Endothelial cell of umbilical vein (primary cell): ENCODE results near the gene DENND5B. TPM values are rescaled to one million over a fixed set of nuclear protein-coding genes. Genes with fewer than 3 reads are reported as not detected.

Source experiments
- BruUV-seq: library from RNA; stranded (reverse); fragments of 400-500 nt; replicated peaks from 2 replicates; lab custom pipeline; 2021; lab: Mats Ljungman, UMichigan
- CTCF ChIA-PET: fragments of 300-600, 350-600 bp; sonication (Branson Sonifier 250); formaldehyde crosslinking; loops from one replicate; lab custom pipeline; 2021; ENCODE audit warnings: antibody characterized with exemption, inconsistent platforms; lab: Charles Lee
- POLR2A ChIA-PET: fragments of 300-600, 350-600 bp; sonication (Branson Sonifier 250); formaldehyde crosslinking; loops from one replicate; lab custom pipeline; 2021; ENCODE audit warnings: antibody characterized with exemption, inconsistent platforms; lab: Charles Lee
- DNase-seq: peaks from one replicate; pipeline ENCODE4 v3.0.0-alpha.2; 2011; ENCODE audit warnings: low read depth, low spot score
- FAIRE-seq: peaks from 2 replicates; lab custom pipeline; 2011; peaks lifted over from hg19 to GRCh38; lab: Jason Lieb, UNC
- H2AFZ ChIP-seq: 2 replicates; pipeline ENCODE4 v1.6.0; 2012; ENCODE audit warnings: low read depth, low read length, control low read depth, inconsistent platforms
- H3K27ac ChIP-seq: 2 replicates; pipeline ENCODE4 v1.5.1; 2011; ENCODE audit warnings: low read depth, mild to moderate bottlenecking, control low read depth, low read length, moderate library complexity; ENCODE audit not compliant: insufficient read depth
- H3K27me3 ChIP-seq, 2 experiments: 2 replicates each; pipeline versions ENCODE4 v1.6.0 to v1.6.1; 2011; ENCODE audit warnings: low read length in 2 of 2, mixed read lengths in 1 of 2; ENCODE audit not compliant: control insufficient read depth in 2 of 2, insufficient read depth in 2 of 2
- H3K36me3 ChIP-seq, 2 experiments: 2 replicates in 1 of 2; 3 replicates in 1 of 2; pipeline ENCODE4 v1.5.1; 2011; ENCODE audit warnings: low read length in 2 of 2, mild to moderate bottlenecking in 1 of 2, moderate library complexity in 1 of 2; ENCODE audit not compliant: control insufficient read depth in 2 of 2, insufficient read depth in 2 of 2; ENCODE audit errors: extremely low read depth in 1 of 2
- H3K4me1 ChIP-seq: 3 replicates; pipeline ENCODE4 v1.5.1; 2011; ENCODE audit warnings: mild to moderate bottlenecking, low read length; ENCODE audit not compliant: control insufficient read depth, insufficient read depth; ENCODE audit errors: extremely low read depth
- H3K4me2 ChIP-seq: 2 replicates; pipeline ENCODE4 v1.6.1; 2011; ENCODE audit warnings: low read length, control low read depth, mixed read lengths; ENCODE audit not compliant: insufficient read depth
- H3K4me3 ChIP-seq, 3 experiments: fragments of 200-600 bp in 1 of 3; sonication (generic), shearing (Covaris generic) in 1 of 3; replicated peaks in 1 of 3; 2 replicates each; pipeline ENCODE4 v1.5.1; 2011 to 2016; ENCODE audit warnings: control low read depth in 3 of 3, low read length in 3 of 3, mild to moderate bottlenecking in 2 of 3, inconsistent platforms in 1 of 3, low read depth in 1 of 3, moderate library complexity in 1 of 3; ENCODE audit not compliant: insufficient read depth in 1 of 3
- H3K79me2 ChIP-seq: 2 replicates; pipeline ENCODE4 v1.6.0; 2012; ENCODE audit warnings: low read length, inconsistent platforms; ENCODE audit not compliant: control insufficient read depth, insufficient read depth
- H3K9ac ChIP-seq: replicated peaks from 2 replicates; pipeline ENCODE3; 2011; ENCODE audit warnings: low read length, control low read depth; ENCODE audit not compliant: insufficient read depth; ENCODE audit errors: extremely low read depth
- H3K9me1 ChIP-seq: replicated peaks from 3 replicates; pipeline ENCODE4 v1.6.0; 2011; ENCODE audit warnings: mild to moderate bottlenecking, low read length; ENCODE audit not compliant: control insufficient read depth, insufficient read depth; ENCODE audit errors: extremely low read depth
- H3K9me3 ChIP-seq: replicated peaks from 2 replicates; pipeline ENCODE4 v1.5.1; 2012; ENCODE audit warnings: low read length, inconsistent platforms; ENCODE audit not compliant: control insufficient read depth, insufficient read depth
- H4K20me1 ChIP-seq: replicated peaks from 2 replicates; pipeline ENCODE3; 2011; ENCODE audit warnings: mild to moderate bottlenecking, low read length; ENCODE audit not compliant: control insufficient read depth, insufficient read depth; ENCODE audit errors: extremely low read depth
- CTCF ChIP-seq, 2 donors: IDR thresholded peaks; 1 replicate in 1 of 2; 2 replicates in 1 of 2; pipeline ENCODE4 v1.5.1; 2011; ENCODE audit warnings: low read length in 2 of 2, mild to moderate bottlenecking in 2 of 2, moderate library complexity in 2 of 2, control low read depth in 1 of 2, inconsistent platforms in 1 of 2, low read depth in 1 of 2; ENCODE audit not compliant: insufficient read depth in 1 of 2; ENCODE audit errors: extremely low read depth in 1 of 2
- EZH2 ChIP-seq: IDR thresholded peaks from 2 replicates; pipeline ENCODE4 v1.6.1; 2012; ENCODE audit warnings: borderline replicate concordance, low read depth, mild to moderate bottlenecking, moderate library complexity, low read length, inconsistent platforms; ENCODE audit not compliant: severe bottlenecking
- FOS ChIP-seq: IDR thresholded peaks from 2 replicates; pipeline ENCODE4 v1.6.1; 2011; ENCODE audit warnings: mild to moderate bottlenecking, low read length, moderate library complexity, borderline replicate concordance; ENCODE audit not compliant: insufficient read depth
- GATA2 ChIP-seq: IDR thresholded peaks from 2 replicates; pipeline ENCODE4 v1.7.0; 2011; ENCODE audit warnings: low read depth, mild to moderate bottlenecking, moderate library complexity, mixed read lengths, low read length; ENCODE audit not compliant: insufficient read length, insufficient read depth
- JUN ChIP-seq: IDR thresholded peaks from 2 replicates; pipeline ENCODE4 v1.6.1; 2011; ENCODE audit warnings: borderline replicate concordance, low read depth; ENCODE audit not compliant: insufficient read length, insufficient read depth
- MAX ChIP-seq: IDR thresholded peaks from 2 replicates; pipeline ENCODE4 v1.6.1; 2011; ENCODE audit not compliant: insufficient read depth, insufficient read length
- MYC ChIP-seq: IDR thresholded peaks from one replicate; pipeline ENCODE4 v1.6.1; 2011; ENCODE audit warnings: mild to moderate bottlenecking, low read depth, low read length
- POLR2A ChIP-seq: IDR thresholded peaks from 2 replicates; pipeline ENCODE4 v1.6.1; 2012; ENCODE audit warnings: low read depth, mild to moderate bottlenecking, control low read depth, low read length
- POLR2AphosphoS5 ChIP-seq: IDR thresholded peaks from 2 replicates; pipeline ENCODE4 v1.6.1; 2012; ENCODE audit warnings: low read depth, mild to moderate bottlenecking, control low read depth, low read length, moderate library complexity; ENCODE audit not compliant: insufficient read depth
- dilution Hi-C: fragments of 300-500 bp; cut with MboI; formaldehyde crosslinking; loops from one replicate; pipeline ENCODE4 v1.15.0; 2019; ENCODE audit warnings: low sequenced_read_pairs; ENCODE audit not compliant: extremely low pct_ligation_motif_present
- intact Hi-C: fragments of 100-400 bp; cut with micrococcal nuclease; formaldehyde crosslinking; loops from one replicate; pipeline ENCODE4 v1.10.0; 2022
- polyA plus RNA-seq, 4 experiments: library from polyadenylated mRNA; depleted of rRNA in 3 of 4; stranded (reverse) in 3 of 4; unstranded in 1 of 4; fragments of >200 nt; gene quantifications; 2 replicates each; pipeline versions ENCODE4 v1.2.1 to v1.2.3, GENCODE V29; 2011 to 2012; ENCODE audit warnings: missing spikeins in 1 of 4
- total RNA-seq: library from RNA; stranded (reverse); gene quantifications from 2 replicates; pipeline ENCODE4 v1.2.3, GENCODE V29; 2021

The DENND5B gene
- total and polyA plus RNA-seq, 2 donors (not counting 3 experiments of a cell fraction or from before 2014, with no cell fraction given) = 10.3 to 18.3 TPM

- dilution Hi-C loops = no loop called here
- no peak for FAIRE-seq
- no peak for TF ChIP-seq MAX
- TF ChIP-seq MYC = no peak
- TF ChIP-seq EZH2 = no peak
- TF ChIP-seq FOS = no peak
- TF ChIP-seq GATA2 = no peak
- TF ChIP-seq POLR2A = no peak
- TF ChIP-seq POLR2AphosphoS5 = no peak
- no peak for TF ChIP-seq CTCF (IDR thresholded peaks at IDR 0.05; ENCODE audit: extremely low read depth in 1 of 2, insufficient read depth in 1 of 2, low read depth in 1 of 2, low read length in 2 of 2)
- no peak for TF ChIP-seq JUN
- H3K9me3 ChIP-seq = no peaks in the 10 kb centered on the region
- no TSS peak for BruUV-seq
- no peak overlapping the region for H3K9ac ChIP-seq
- no peaks in the 10 kb centered on the region for H3K79me2 ChIP-seq
- no peaks in the 10 kb centered on the region for H3K27me3 ChIP-seq
- H3K4me2 ChIP-seq = no peak overlapping the region
- H3K36me3 ChIP-seq = no peaks in the 10 kb centered on the region
- no peak overlapping the region for H3K27ac ChIP-seq
- H4K20me1 ChIP-seq = no peaks in the 10 kb centered on the region
- ChIA-PET CTCF (interaction anchor here (1.4 kb wide), 1 partner anchor 67 kb away, joined by 4 read pairs; no protein-coding TSS in a partner anchor), POLR2A (no interaction called here)
- H3K9me1 ChIP-seq = no peaks in the 10 kb centered on the region
- no peak overlapping the region for H2AFZ ChIP-seq
- no peak overlapping the region for H3K4me3 ChIP-seq
- peaks cover 3% of the 10 kb centered on the region for H3K4me1 ChIP-seq
- intact Hi-C loops = no loop called here
- no peak for DNase-seq
Observed at GRCh38 chr12:31470459-31470858, 120.5 kb downstream of the DENND5B start.
